Measurements from ENCODE around the gene PIAS1.

DNA sequence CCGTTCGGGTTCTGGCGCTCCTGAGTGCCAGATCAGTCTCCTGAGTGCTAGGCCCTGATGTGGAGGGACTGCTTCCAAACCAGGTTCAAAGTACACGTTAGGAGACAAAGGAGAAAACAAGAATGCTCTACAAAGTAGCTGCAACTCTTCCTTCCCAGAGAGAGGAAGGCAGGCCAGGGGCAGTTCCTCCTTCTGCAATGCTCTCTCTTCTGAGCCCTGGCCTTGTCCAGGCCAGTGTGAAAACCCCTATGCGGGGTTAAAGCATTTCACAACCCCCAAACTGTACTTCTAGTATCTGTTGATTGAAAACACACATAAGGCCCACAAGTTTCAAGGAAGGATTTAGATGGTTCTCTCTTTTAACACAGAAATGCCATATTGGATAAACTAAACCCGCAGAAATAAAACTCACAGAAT lies 160.7 kb downstream of the PIAS1 start:
- TF ChIP-seq, protein P1, sequence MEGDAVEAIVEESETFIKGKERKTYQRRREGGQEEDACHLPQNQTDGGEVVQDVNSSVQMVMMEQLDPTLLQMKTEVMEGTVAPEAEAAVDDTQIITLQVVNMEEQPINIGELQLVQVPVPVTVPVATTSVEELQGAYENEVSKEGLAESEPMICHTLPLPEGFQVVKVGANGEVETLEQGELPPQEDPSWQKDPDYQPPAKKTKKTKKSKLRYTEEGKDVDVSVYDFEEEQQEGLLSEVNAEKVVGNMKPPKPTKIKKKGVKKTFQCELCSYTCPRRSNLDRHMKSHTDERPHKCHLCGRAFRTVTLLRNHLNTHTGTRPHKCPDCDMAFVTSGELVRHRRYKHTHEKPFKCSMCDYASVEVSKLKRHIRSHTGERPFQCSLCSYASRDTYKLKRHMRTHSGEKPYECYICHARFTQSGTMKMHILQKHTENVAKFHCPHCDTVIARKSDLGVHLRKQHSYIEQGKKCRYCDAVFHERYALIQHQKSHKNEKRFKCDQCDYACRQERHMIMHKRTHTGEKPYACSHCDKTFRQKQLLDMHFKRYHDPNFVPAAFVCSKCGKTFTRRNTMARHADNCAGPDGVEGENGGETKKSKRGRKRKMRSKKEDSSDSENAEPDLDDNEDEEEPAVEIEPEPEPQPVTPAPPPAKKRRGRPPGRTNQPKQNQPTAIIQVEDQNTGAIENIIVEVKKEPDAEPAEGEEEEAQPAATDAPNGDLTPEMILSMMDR (IDR thresholded peaks at IDR 0.05): no peak
- TF ChIP-seq POLR2A (IDR thresholded peaks at IDR 0.05): no peak
- no peak for TF ChIP-seq EP300 (IDR thresholded peaks at IDR 0.05)

All from tibial nerve (tissue), 4 donors.